ENCODE measurements around the gene SLC30A2. TPM values are rescaled to one million over a fixed set of nuclear protein-coding genes. Genes with fewer than 3 reads are reported as not detected.

Gene SLC30A2
- total and polyA plus RNA-seq, 9 of the 15 experiments (the other 6 are each of a cell fraction or from before 2014, with no cell fraction given), result 0.01 to 0.18 (median 0.06) TPM; not detected in 3

GRCh38 chr1:26037904-26038303, 8.0 kb downstream of the SLC30A2 start:
- Histone ChIP-seq H3K79me2 (ENCODE audit: control insufficient read depth, insufficient read depth, low read length) (peaks cover 8% of the 10 kb centered on the region; the same call in 2 of the 3 replicates), H3K4me3 (no peak overlapping the region), H3K4me2 (ENCODE audit: insufficient read depth, low read length) (no peak overlapping the region), H3K9ac (ENCODE audit: insufficient read depth in 1 of 2, low read depth in 2 of 2, low read length in 2 of 2) (peak overlapping the region in 1 of 2 experiments; percentile 82; a peak in 2 of 4 replicates), H4K20me1 (replicated peaks; ENCODE audit: control insufficient read depth, insufficient read depth, low read length) (no peaks in the 10 kb centered on the region), H2AFZ (ENCODE audit: low read depth, low read length) (no peak overlapping the region), H3K27me3 (ENCODE audit: control insufficient read depth in 2 of 2, insufficient read depth in 2 of 2, low read length in 2 of 2) (no peaks in the 10 kb centered on the region), H3K9me1 (ENCODE audit: control insufficient read depth, insufficient read depth, low read length) (no peaks in the 10 kb centered on the region), H3K9me3 (replicated peaks; ENCODE audit: control insufficient read depth, insufficient read depth, low read depth, low read length) (no peaks in the 10 kb centered on the region), H3K27ac (ENCODE audit: extremely low read depth, low read depth, low read length) (no peak overlapping the region; the same call in 2 of the 3 replicates), H3K36me3 (ENCODE audit: control insufficient read depth, insufficient read depth, low read length) (no peaks in the 10 kb centered on the region), H3K4me1 (replicated peaks in 1 of 2; ENCODE audit: control insufficient read depth in 2 of 2, insufficient read depth in 2 of 2, low read length in 2 of 2) (peaks cover 25 to 53% of the 10 kb centered on the region in 2 experiments)
- intact Hi-C loops (cut with micrococcal nuclease) (loop anchor here (2.0 kb wide), 1 partner anchor 123 kb away; no protein-coding TSS in a partner anchor), in situ Hi-C loops (cut with MboI) (no loop called here)
- POLR2A ChIA-PET, result interaction anchor here (0.6 to 1.9 kb wide), 5 partner anchors 18 to 209 kb away, joined by 3 to 8 read pairs (median 4); no protein-coding TSS in a partner anchor
- ATAC-seq (no peak), DNase-seq (ENCODE audit: extremely low read depth in 1 of 4, low spot score in 3 of 4) (no peak), FAIRE-seq (no peak)
- TF ChIP-seq ZNF507 (tag; conservative IDR thresholded peaks at IDR 0.05), result no peak
- TF ChIP-seq MCM2 (IDR thresholded peaks at IDR 0.05; ENCODE audit: low read depth), result no peak
- no peak for TF ChIP-seq USF2 (CRISPR knock-in tag; IDR thresholded peaks at IDR 0.05)
- TF ChIP-seq BRCA1 (IDR thresholded peaks at IDR 0.05), result no peak
- TF ChIP-seq BRCA1 (CRISPR knock-in tag; IDR thresholded peaks at IDR 0.05), result no peak
- no peak for TF ChIP-seq HBP1 (CRISPR knock-in tag; IDR thresholded peaks at IDR 0.05)
- no peak for TF ChIP-seq ARHGAP35 (IDR thresholded peaks at IDR 0.05; ENCODE audit: partially characterized antibody)
- CTCF ChIA-PET (ENCODE audit: low intra/inter-chr PET ratio), result interaction anchor here (3.9 kb wide), 1 partner anchor 107 kb away, joined by 65 read pairs; no protein-coding TSS in a partner anchor
- no TSS peak for BruUV-seq (replicated peaks)
- 45% methylated on average over 6 of the region's 6 CpGs for WGBS (ENCODE audit: insufficient coverage, low coverage, missing lambda C conversion rate)
